HepG2 (cell line): ENCODE results near the gene AGPAT3. TPM values are rescaled to one million over a fixed set of nuclear protein-coding genes. Genes with fewer than 3 reads are reported as not detected.

Experiments used
- ATAC-seq: fragments of 200-7000 bp; cut with Tn5 transposase; 3 replicates; pipeline ENCODE4 v1.9.1; 2020; ENCODE audit warnings: mild to moderate bottlenecking, moderate library complexity
- BruUV-seq: library from RNA; stranded (reverse); fragments of 400-500 nt; replicated peaks from 2 replicates; lab custom pipeline; 2021; lab: Mats Ljungman, UMichigan
- CTCF ChIA-PET: fragments of 300-600 bp; formaldehyde crosslinking; extraction: SDS; loops from one replicate; lab custom pipeline; 2021; ENCODE audit warnings: low total read pairs, inconsistent platforms, low intra/inter-chr PET ratio; lab: Yijun Ruan, JAX
- POLR2A ChIA-PET: fragments of 350-600 bp; sonication (Branson Sonifier 250); formaldehyde crosslinking; loops from one replicate; lab custom pipeline; 2020; ENCODE audit warnings: antibody characterized with exemption, inconsistent platforms; lab: Yijun Ruan, JAX
- DNase-seq: peaks from one replicate; pipeline ENCODE4 v3.0.0-alpha.2; 2015; ENCODE audit warnings: low spot score
- FAIRE-seq: peaks from 3 replicates; lab custom pipeline; 2011; peaks lifted over from hg19 to GRCh38; lab: Jason Lieb, UNC
- H2AFZ ChIP-seq: one replicate; pipeline ENCODE4 v1.6.1; 2011; ENCODE audit warnings: low read length, inconsistent platforms
- H3K27ac ChIP-seq: fragments of 300-600 bp; 3 replicates; pipeline ENCODE4 v1.8.0; 2011; ENCODE audit warnings: mixed run types, mild to moderate bottlenecking, mixed read lengths, low read length, inconsistent platforms; ENCODE audit not compliant: insufficient read depth; ENCODE audit errors: extremely low read length
- H3K27me3 ChIP-seq, 2 experiments: fragments of 200-600 bp in 1 of 2; 2 replicates in 1 of 2; 3 replicates in 1 of 2; pipeline versions ENCODE4 v1.6.0 to v1.8.0; 2011; ENCODE audit warnings: low read length in 2 of 2, mild to moderate bottlenecking in 2 of 2, moderate library complexity in 2 of 2, inconsistent platforms in 1 of 2; ENCODE audit not compliant: insufficient read depth in 2 of 2, control insufficient read depth in 1 of 2
- H3K36me3 ChIP-seq, 2 experiments: fragments of 200-600 bp in 1 of 2; replicated peaks in 1 of 2; 2 replicates in 1 of 2; 3 replicates in 1 of 2; pipeline versions ENCODE4 v1.5.1 to v1.8.0; 2011; ENCODE audit warnings: low read length in 2 of 2, inconsistent platforms in 1 of 2; ENCODE audit not compliant: insufficient read depth in 2 of 2, control insufficient read depth in 1 of 2
- H3K4me1 ChIP-seq: 2 replicates; pipeline ENCODE4 v1.5.1; 2012; ENCODE audit warnings: low read length, inconsistent platforms; ENCODE audit not compliant: insufficient read depth
- H3K4me2 ChIP-seq: 2 replicates; pipeline ENCODE4 v1.6.0; 2011; ENCODE audit warnings: low read depth, low read length, inconsistent platforms
- H3K4me3 ChIP-seq, 3 experiments: fragments of 200-600 bp in 1 of 3; sonication (generic), shearing (Covaris generic) in 1 of 3; replicated peaks in 1 of 3; 2 replicates each; pipeline ENCODE4 v1.5.1; 2011 to 2016; ENCODE audit warnings: low read length in 3 of 3, inconsistent platforms in 2 of 3, low read depth in 2 of 3, mild to moderate bottlenecking in 2 of 3, control low read depth in 1 of 3, mixed read lengths in 1 of 3; ENCODE audit not compliant: insufficient read depth in 1 of 3
- H3K79me2 ChIP-seq: one replicate; pipeline ENCODE4 v1.6.1; 2011; ENCODE audit warnings: low read length, inconsistent platforms; ENCODE audit not compliant: insufficient read depth
- H3K9ac ChIP-seq: 2 replicates; pipeline ENCODE4 v1.6.0; 2011; ENCODE audit warnings: mild to moderate bottlenecking, low read depth, low read length, inconsistent platforms; ENCODE audit not compliant: insufficient read depth
- H3K9me3 ChIP-seq: 2 replicates; pipeline ENCODE4 v1.5.1; 2012; ENCODE audit warnings: mild to moderate bottlenecking, low read length
- H4K20me1 ChIP-seq: 2 replicates; pipeline ENCODE4 v1.6.0; 2011; ENCODE audit warnings: inconsistent platforms, mild to moderate bottlenecking, low read length, moderate library complexity; ENCODE audit not compliant: insufficient read depth
- ELF1 ChIP-seq: sonication (generic); formaldehyde crosslinking; IDR thresholded peaks from 2 replicates; pipeline ENCODE4 v1.4.0; 2020; ENCODE audit warnings: missing genetic modification reagents
- ELF3 ChIP-seq: IDR thresholded peaks from 2 replicates; pipeline ENCODE4 v1.6.1; 2016; ENCODE audit warnings: missing genetic modification reagents, missing compliant biosample characterization
- MAFG ChIP-seq: sonication (generic); formaldehyde crosslinking; IDR thresholded peaks from 2 replicates; pipeline ENCODE4 v1.5.1; 2020; ENCODE audit warnings: mild to moderate bottlenecking, missing genetic modification reagents
- MXD1 ChIP-seq: sonication (generic); formaldehyde crosslinking; IDR thresholded peaks from 2 replicates; pipeline ENCODE4 v1.4.0; 2020; ENCODE audit warnings: mild to moderate bottlenecking, missing genetic modification reagents
- PLRG1 ChIP-seq: fragments of 450-650 bp; conservative IDR thresholded peaks from 2 replicates; pipeline ENCODE4 v1.6.1; 2016
- SNRNP70 ChIP-seq: fragments of 200-400 bp; formaldehyde crosslinking; IDR thresholded peaks from 2 replicates; pipeline ENCODE4 v1.6.1; 2017; ENCODE audit warnings: mild to moderate bottlenecking, low read depth, low read length, moderate library complexity
- TBP ChIP-seq: sonication (generic); formaldehyde crosslinking; IDR thresholded peaks from 2 replicates; pipeline ENCODE4 v1.5.0; 2020; ENCODE audit warnings: missing genetic modification reagents
- ZNF430 ChIP-seq: sonication (generic); formaldehyde crosslinking; IDR thresholded peaks from 2 replicates; pipeline ENCODE4 v1.9.0; 2021; ENCODE audit warnings: mild to moderate bottlenecking, missing genetic modification reagents
- ZNF558 ChIP-seq: sonication (generic); formaldehyde crosslinking; IDR thresholded peaks from 2 replicates; pipeline ENCODE4 v1.9.0; 2022; ENCODE audit warnings: mild to moderate bottlenecking, missing genetic modification reagents, borderline replicate concordance
- ZNF639 ChIP-seq: conservative IDR thresholded peaks from 2 replicates; pipeline ENCODE4 v1.6.1; 2018; ENCODE audit warnings: missing genetic modification reagents
- ZNF839 ChIP-seq: sonication (generic); formaldehyde crosslinking; IDR thresholded peaks from 2 replicates; pipeline ENCODE4 v1.4.0; 2020; ENCODE audit warnings: missing genetic modification reagents, mild to moderate bottlenecking, borderline replicate concordance
- WGBS: methylation state at CpG from one replicate; pipeline ENCODE4 v1.1.6; 2017; ENCODE audit warnings: low lambda C conversion rate; 5-methylcytosine and 5-hydroxymethylcytosine counted together
- in situ Hi-C: cut with HindIII; loops from 2 replicates; pipeline ENCODE4 v1.10.0; 2017; ENCODE audit warnings: low pct_unique_long_range_greater_than_20kb; ENCODE audit not compliant: extremely low pct_ligation_motif_present
- intact Hi-C: fragments of 100-400 bp; cut with micrococcal nuclease; formaldehyde crosslinking; loops from one replicate; pipeline ENCODE4 v1.10.0; 2022; ENCODE audit not compliant: unreplicated experiment
- polyA plus RNA-seq, 8 experiments: library from polyadenylated mRNA; depleted of rRNA in 3 of 8; stranded (reverse) in 7 of 8; unstranded in 1 of 8; fragments of >200 nt; fragmentation: Illumina TruSeq in 4 of 8; extraction: Trizol in 4 of 8; gene quantifications; 2 replicates each; pipeline versions ENCODE4 v1.2.1 to v1.2.3, GENCODE V29; 2011 to 2016; ENCODE audit warnings: low read depth in 4 of 8, missing spikeins in 1 of 8, mixed read lengths in 1 of 8; ENCODE audit not compliant: insufficient read depth in 1 of 8
- total RNA-seq, 5 experiments: library from RNA; depleted of rRNA; stranded (reverse); fragments of >200 nt; fragmentation: Illumina TruSeq; extraction: Trizol; gene quantifications; 2 replicates each; pipeline ENCODE4 v1.2.3, GENCODE V29; 2016; ENCODE audit warnings: low read depth in 1 of 5
- TF ChIP-seq, protein P1 (sequence below): sonication (generic); formaldehyde crosslinking; IDR thresholded peaks from 2 replicates; pipeline ENCODE4 v1.4.0; 2020; ENCODE audit warnings: mild to moderate bottlenecking, missing genetic modification reagents
- TF ChIP-seq, protein P2 (sequence below): sonication (generic); formaldehyde crosslinking; IDR thresholded peaks from 2 replicates; pipeline ENCODE4 v1.8.1; 2022; ENCODE audit warnings: low read depth, mild to moderate bottlenecking, missing genetic modification reagents
- TF ChIP-seq, protein P3 (sequence below): sonication (generic); formaldehyde crosslinking; IDR thresholded peaks from 2 replicates; pipeline ENCODE4 v1.5.1; 2020; ENCODE audit warnings: mild to moderate bottlenecking, missing genetic modification reagents, moderate library complexity

Gene AGPAT3
- total and polyA plus RNA-seq, 2 of the 13 experiments (the other 11 are each of a cell fraction or from before 2014, with no cell fraction given): 32.2 to 54.4 TPM

DNA sequence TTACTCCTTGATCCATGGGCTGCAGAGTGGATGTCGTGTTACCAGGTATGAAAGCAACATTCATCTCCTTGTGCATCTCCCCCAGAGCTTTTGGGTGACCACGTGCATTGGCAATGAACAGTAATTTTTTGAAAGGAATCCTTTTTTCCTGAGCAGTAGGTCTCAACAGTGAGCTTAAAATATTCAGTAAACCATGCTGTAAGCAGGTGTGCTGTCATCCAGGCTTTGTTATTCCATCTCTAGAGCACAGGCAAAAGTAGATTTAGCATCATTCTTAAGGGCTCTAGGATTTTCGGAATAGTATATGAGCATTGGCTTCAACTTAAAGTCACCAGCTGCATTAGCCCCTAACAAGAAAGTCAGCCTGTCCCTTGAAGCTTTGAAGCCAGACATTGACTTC is 27.3 kb downstream of the AGPAT3 start:
- no peak overlapping the region for H3K4me3 ChIP-seq
- no peak overlapping the region for H3K4me2 ChIP-seq
- no TSS peak for BruUV-seq
- H3K9me3 ChIP-seq: no peaks in the 10 kb centered on the region
- peaks cover 12% of the 10 kb centered on the region for H3K4me1 ChIP-seq
- ATAC-seq: no peak
- intact Hi-C loops (no loop called here), in situ Hi-C loops (loop anchor here (10.0 kb wide), 1 partner anchor 58 kb away; no protein-coding TSS in a partner anchor)
- CTCF ChIA-PET: no interaction called here
- 0 out of 2 replicates have a peak, but pooled peaks cover 3% of the 10 kb centered on the region for H4K20me1 ChIP-seq
- no peak for DNase-seq
- POLR2A ChIA-PET: interaction anchor here (0.9 kb wide), 1 partner anchor 67 kb away, joined by 3 read pairs; no protein-coding TSS in a partner anchor
- no peak overlapping the region for H3K9ac ChIP-seq
- FAIRE-seq: no peak
- H3K79me2 ChIP-seq: peaks cover 31% of the 10 kb centered on the region
- peaks cover 0 to 22% of the 10 kb centered on the region in 2 experiments; a peak in 2 of 5 replicates for H3K36me3 ChIP-seq
- no peak overlapping the region for H3K27ac ChIP-seq
- no peak overlapping the region for H2AFZ ChIP-seq
- 87% methylated on average over 3 of the region's 3 CpGs for WGBS
- H3K27me3 ChIP-seq: no peaks in the 10 kb centered on the region
- TF ChIP-seq ZNF639 (CRISPR knock-in tag): no peak
- TF ChIP-seq MAFG (CRISPR knock-in tag): no peak
- no peak for TF ChIP-seq ZNF558 (CRISPR knock-in tag)
- TF ChIP-seq, protein P1, sequence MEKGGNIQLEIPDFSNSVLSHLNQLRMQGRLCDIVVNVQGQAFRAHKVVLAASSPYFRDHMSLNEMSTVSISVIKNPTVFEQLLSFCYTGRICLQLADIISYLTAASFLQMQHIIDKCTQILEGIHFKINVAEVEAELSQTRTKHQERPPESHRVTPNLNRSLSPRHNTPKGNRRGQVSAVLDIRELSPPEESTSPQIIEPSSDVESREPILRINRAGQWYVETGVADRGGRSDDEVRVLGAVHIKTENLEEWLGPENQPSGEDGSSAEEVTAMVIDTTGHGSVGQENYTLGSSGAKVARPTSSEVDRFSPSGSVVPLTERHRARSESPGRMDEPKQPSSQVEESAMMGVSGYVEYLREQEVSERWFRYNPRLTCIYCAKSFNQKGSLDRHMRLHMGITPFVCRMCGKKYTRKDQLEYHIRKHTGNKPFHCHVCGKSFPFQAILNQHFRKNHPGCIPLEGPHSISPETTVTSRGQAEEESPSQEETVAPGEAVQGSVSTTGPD (CRISPR knock-in tag): no peak
- no peak for TF ChIP-seq ELF3 (CRISPR knock-in tag)
- no peak for TF ChIP-seq TBP (CRISPR knock-in tag)
- TF ChIP-seq, protein P2, sequence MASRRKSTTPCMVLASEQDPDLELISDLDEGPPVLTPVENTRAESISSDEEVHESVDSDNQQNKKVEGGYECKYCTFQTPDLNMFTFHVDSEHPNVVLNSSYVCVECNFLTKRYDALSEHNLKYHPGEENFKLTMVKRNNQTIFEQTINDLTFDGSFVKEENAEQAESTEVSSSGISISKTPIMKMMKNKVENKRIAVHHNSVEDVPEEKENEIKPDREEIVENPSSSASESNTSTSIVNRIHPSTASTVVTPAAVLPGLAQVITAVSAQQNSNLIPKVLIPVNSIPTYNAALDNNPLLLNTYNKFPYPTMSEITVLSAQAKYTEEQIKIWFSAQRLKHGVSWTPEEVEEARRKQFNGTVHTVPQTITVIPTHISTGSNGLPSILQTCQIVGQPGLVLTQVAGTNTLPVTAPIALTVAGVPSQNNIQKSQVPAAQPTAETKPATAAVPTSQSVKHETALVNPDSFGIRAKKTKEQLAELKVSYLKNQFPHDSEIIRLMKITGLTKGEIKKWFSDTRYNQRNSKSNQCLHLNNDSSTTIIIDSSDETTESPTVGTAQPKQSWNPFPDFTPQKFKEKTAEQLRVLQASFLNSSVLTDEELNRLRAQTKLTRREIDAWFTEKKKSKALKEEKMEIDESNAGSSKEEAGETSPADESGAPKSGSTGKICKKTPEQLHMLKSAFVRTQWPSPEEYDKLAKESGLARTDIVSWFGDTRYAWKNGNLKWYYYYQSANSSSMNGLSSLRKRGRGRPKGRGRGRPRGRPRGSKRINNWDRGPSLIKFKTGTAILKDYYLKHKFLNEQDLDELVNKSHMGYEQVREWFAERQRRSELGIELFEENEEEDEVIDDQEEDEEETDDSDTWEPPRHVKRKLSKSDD (CRISPR knock-in tag): no peak
- no peak for TF ChIP-seq PLRG1
- no peak for TF ChIP-seq SNRNP70
- TF ChIP-seq, protein P3, sequence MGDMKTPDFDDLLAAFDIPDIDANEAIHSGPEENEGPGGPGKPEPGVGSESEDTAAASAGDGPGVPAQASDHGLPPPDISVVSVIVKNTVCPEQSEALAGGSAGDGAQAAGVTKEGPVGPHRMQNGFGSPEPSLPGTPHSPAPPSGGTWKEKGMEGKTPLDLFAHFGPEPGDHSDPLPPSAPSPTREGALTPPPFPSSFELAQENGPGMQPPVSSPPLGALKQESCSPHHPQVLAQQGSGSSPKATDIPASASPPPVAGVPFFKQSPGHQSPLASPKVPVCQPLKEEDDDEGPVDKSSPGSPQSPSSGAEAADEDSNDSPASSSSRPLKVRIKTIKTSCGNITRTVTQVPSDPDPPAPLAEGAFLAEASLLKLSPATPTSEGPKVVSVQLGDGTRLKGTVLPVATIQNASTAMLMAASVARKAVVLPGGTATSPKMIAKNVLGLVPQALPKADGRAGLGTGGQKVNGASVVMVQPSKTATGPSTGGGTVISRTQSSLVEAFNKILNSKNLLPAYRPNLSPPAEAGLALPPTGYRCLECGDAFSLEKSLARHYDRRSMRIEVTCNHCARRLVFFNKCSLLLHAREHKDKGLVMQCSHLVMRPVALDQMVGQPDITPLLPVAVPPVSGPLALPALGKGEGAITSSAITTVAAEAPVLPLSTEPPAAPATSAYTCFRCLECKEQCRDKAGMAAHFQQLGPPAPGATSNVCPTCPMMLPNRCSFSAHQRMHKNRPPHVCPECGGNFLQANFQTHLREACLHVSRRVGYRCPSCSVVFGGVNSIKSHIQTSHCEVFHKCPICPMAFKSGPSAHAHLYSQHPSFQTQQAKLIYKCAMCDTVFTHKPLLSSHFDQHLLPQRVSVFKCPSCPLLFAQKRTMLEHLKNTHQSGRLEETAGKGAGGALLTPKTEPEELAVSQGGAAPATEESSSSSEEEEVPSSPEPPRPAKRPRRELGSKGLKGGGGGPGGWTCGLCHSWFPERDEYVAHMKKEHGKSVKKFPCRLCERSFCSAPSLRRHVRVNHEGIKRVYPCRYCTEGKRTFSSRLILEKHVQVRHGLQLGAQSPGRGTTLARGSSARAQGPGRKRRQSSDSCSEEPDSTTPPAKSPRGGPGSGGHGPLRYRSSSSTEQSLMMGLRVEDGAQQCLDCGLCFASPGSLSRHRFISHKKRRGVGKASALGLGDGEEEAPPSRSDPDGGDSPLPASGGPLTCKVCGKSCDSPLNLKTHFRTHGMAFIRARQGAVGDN: no peak
- TF ChIP-seq ZNF430 (CRISPR knock-in tag): no peak
- TF ChIP-seq ELF1 (CRISPR knock-in tag): no peak
- no peak for TF ChIP-seq ZNF839 (CRISPR knock-in tag)
- no peak for TF ChIP-seq MXD1
